DOHH2 (cell line): ENCODE data around the gene SP2.

Experiments used
- EZH2phosphoT487 ChIP-seq: fragments of 200-600 bp; sonication (generic); IDR thresholded peaks from 2 replicates; pipeline ENCODE4 v1.6.1; 2017; ENCODE audit warnings: borderline replicate concordance, mild to moderate bottlenecking, antibody characterized with exemption, low read length, moderate library complexity, mixed read lengths
- TF ChIP-seq, protein P1 (sequence below): fragments of 200-600 bp; sonication (generic); IDR thresholded peaks from one replicate; pipeline ENCODE4 v1.5.1; 2014; ENCODE audit warnings: antibody characterized with exemption, mild to moderate bottlenecking, low read depth, low read length; ENCODE audit not compliant: poor library complexity, severe bottlenecking

DNA sequence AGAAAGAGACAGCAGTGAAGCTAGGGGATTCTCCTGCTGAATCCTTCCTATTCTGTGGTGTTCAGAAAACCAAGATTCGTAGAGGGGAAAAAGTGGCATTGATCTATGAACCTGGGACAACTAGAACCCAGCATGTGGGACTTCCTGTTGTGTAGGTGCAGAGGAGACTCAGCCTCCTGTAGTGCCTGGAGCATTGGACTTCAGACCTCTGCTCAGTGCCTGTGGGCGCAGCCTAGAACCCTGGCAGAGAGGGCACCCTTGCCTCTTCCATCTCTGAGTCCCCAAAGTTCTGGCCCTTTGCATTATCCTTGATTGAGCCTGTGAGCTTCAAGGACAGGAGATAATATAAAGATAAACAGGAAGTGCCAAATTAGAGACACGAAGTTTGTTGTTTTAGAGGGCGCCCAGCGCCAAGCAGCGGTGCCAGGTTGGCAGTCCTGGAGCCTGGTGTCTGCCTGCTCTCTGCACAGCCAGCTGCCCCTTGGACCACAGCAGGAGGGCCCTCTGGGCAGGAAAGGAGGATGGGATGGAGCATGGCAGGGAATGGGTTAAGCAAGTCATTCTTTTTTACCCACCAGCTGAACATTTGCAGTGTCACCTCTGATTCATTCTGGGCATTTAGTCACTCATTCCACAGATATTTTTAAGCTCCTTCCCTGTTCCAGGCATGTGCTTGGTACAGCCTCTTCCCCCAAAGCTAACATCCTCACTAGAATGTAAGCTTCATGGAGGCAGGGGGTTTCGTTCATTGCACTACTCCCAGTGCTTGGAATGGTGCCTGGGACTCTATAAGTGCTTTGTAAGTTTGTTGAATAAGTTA lies 33.2 kb upstream of the SP2 start:
- TF ChIP-seq, protein P1, sequence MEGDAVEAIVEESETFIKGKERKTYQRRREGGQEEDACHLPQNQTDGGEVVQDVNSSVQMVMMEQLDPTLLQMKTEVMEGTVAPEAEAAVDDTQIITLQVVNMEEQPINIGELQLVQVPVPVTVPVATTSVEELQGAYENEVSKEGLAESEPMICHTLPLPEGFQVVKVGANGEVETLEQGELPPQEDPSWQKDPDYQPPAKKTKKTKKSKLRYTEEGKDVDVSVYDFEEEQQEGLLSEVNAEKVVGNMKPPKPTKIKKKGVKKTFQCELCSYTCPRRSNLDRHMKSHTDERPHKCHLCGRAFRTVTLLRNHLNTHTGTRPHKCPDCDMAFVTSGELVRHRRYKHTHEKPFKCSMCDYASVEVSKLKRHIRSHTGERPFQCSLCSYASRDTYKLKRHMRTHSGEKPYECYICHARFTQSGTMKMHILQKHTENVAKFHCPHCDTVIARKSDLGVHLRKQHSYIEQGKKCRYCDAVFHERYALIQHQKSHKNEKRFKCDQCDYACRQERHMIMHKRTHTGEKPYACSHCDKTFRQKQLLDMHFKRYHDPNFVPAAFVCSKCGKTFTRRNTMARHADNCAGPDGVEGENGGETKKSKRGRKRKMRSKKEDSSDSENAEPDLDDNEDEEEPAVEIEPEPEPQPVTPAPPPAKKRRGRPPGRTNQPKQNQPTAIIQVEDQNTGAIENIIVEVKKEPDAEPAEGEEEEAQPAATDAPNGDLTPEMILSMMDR = no peak
- TF ChIP-seq EZH2phosphoT487 = no peak
